GM18951 (cell line): ENCODE results near the gene XPO4.
A peak's percentile ranks its signal among the peaks of the same experiment; 100 is the strongest.
"Not testable (repeated sequence)": the region's sequence is repeated elsewhere in the genome, so short reads cannot be mapped to it uniquely, and the experiment has no call there.

Source experiments
- POLR2A ChIP-seq: IDR thresholded peaks from 4 replicates; pipeline ENCODE4 v1.6.1; 2011; ENCODE audit warnings: mild to moderate bottlenecking; ENCODE audit not compliant: insufficient read length, insufficient read depth; ENCODE audit errors: extremely low read depth
- in situ Hi-C: fragments of 300-500 bp; cut with MboI; formaldehyde crosslinking; loops from one replicate; pipeline ENCODE4 v1.12.0; 2022; ENCODE audit warnings: low sequenced_read_pairs, mixed read lengths, inconsistent platforms; ENCODE audit not compliant: unreplicated experiment

The XPO4 gene

DNA sequence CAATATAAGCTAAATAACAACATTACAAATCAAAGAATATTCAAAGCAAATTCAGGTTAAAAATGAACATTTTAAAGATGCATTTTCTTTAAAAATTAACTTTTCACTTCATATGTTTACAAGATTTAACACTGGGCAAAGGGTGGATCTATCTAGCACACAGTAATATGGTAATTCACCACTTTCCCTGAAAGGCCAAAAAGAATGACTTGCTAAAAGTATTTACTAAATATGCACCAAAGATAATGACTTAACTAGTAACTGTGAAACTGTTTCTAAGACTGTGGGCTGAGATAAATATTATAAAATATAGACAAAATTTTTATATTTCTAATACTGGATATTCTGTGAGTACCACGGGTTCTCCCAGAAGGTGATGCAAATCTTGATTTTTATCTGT, 124.2 kb downstream of the XPO4 start:
- in situ Hi-C loops = no loop called here
- no peak for TF ChIP-seq POLR2A

- TF ChIP-seq POLR2A = no peak
- in situ Hi-C loops = no loop called here
Observed at GRCh38 chr13:20776751-20777150, 125.8 kb downstream of the XPO4 start.

GRCh38 chr13:20775961-20776360, 126.6 kb downstream of the XPO4 start:
- in situ Hi-C loops = no loop called here
- no peak for TF ChIP-seq POLR2A

GRCh38 chr13:20774746-20775145, 127.8 kb downstream of the XPO4 start:
- TF ChIP-seq POLR2A = no peak
- in situ Hi-C loops = no loop called here

DNA sequence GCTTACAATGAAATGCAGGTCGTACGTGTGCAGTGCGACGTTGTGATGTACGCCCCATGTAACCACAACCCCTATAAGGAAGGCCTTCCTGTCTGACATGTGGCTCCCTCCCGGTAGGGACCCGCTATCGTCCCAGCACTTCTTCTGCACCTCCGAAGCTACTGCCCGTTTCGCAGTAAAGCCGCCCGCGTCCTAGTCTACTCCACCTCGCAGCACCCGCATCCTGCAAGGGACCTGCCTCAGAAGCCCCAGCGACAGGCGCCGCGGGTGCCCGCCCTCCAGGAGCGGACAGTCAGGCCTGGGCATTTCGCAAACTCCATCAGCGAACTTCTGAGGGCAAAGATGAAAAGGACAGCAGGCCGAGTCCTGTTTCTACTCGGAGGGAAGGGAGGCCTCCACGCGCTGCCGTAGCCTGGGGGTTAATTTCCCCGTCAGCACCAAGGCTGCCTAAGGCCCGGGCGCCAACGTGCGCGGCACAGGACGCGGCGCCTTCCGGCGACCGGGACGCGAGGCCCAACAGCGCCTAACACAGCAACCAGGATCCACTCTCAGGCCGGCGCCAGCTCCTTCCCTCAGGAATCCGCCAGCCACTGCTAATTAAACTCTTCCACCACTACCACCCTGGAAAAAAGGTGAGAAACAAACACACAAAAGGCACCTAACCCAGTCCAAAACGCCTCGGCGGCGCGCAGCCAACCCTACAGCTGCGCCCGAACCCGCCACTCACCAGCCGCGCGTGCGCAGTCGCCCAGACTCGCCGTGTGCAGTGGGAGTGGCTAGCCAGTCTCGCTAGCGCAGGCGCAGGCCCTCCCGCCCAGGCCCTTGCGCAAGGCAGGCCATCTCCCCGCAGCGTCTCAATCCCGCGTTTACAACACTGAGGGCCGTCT, 129.1 kb downstream of the XPO4 start, which contains the start of gene EEF1AKMT1:
Gene EEF1AKMT1, minus strand, starts transcription at position 768 of the 887 bp plus-strand sequence. CDS start 16,363 bp downstream, outside the sequence.
- in situ Hi-C loops = no loop called here
- peak; percentile 96 for TF ChIP-seq POLR2A

DNA sequence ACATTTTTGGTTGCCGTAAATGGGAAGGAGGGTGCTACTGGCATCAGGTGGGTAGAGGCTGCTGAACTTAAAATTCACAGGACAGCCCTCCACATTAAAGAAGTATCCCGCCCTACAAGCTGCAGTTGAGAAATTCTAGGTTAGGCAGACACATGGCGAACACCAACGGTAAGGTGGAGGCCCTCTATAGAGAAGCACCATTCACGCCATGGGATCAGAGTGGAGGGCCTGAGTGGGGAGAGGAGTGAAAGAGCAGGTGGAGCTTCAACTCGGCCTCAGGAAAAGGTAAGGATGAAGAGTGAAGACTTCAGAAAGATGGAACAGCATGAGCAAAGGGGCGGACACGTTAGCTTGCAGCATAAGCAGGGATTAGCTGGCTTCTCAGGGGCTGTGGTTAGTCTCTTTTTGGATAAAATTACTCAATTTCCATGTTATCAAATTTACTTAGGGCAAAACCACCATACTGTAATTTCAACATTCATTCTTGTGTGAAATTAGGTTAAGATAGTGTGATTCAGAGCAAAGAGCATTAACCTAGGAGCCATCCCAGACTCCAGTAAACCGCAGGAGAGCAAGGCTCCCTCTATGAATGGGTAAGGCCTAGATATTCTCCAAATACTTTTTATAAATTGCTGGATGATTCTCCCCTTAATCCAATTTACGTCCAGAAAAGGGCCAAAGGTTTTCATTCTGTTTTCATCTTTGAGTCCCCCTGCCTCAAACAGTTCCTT, 130.0 kb downstream of the XPO4 start:
- in situ Hi-C loops = no loop called here
- TF ChIP-seq POLR2A = no peak

- TF ChIP-seq POLR2A = no peak
- in situ Hi-C loops = no loop called here
Observed at GRCh38 chr13:20769834-20770233, 132.7 kb downstream of the XPO4 start.

GRCh38 chr13:20769091-20769490, 133.5 kb downstream of the XPO4 start:
- no peak for TF ChIP-seq POLR2A
- in situ Hi-C loops = no loop called here

GRCh38 chr13:20767309-20767943, 135.1 kb downstream of the XPO4 start:
- TF ChIP-seq POLR2A = no peak
- in situ Hi-C loops = no loop called here

DNA sequence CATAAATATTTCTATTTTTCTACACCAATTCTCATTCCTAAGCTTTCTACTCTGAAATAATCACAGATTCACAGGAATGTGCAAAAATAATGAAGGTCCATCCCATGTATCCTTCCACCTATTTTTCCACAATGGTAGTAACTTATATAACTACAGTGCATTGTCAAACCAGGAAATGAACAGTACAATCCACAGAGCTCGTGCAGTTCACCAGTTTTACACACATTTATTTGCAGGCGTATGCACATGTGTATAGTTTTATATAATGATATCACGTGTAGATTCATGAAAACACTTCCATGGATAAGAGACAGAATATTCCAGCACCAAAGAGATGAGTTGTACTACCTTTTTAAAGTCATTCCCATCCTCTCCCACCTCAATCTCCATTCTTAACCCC, 141.7 kb downstream of the XPO4 start:
- no peak for TF ChIP-seq POLR2A
- in situ Hi-C loops = no loop called here

- in situ Hi-C loops = no loop called here
- TF ChIP-seq POLR2A = no peak
Observed at GRCh38 chr13:20754009-20754408, 148.5 kb downstream of the XPO4 start.

- in situ Hi-C loops = no loop called here
Observed at GRCh38 chr13:20749377-20749776, 153.2 kb downstream of the XPO4 start.

GRCh38 chr13:20743830-20744404, 158.6 kb downstream of the XPO4 start:
- in situ Hi-C loops = not testable (repeated sequence)

More at GRCh38 chr13:20749377-20749776, 153.2 kb downstream of the XPO4 start:
- no peak for TF ChIP-seq POLR2A
